Stomach (tissue), 4 donors: ENCODE measurements around the gene SORL1.

Experiments used
- CTCF ChIP-seq, 7 experiments: fragments of 450-650 bp in 4 of 7; fragments of 200-600 bp in 3 of 7; sonication (generic) in 3 of 7; IDR thresholded peaks; one replicate each; pipeline ENCODE4 v1.5.1; 2016 to 2019; ENCODE audit warnings: antibody characterized with exemption in 7 of 7, control low read depth in 2 of 7, mild to moderate bottlenecking in 1 of 7
- EP300 ChIP-seq: sonication (generic); formaldehyde crosslinking; IDR thresholded peaks from one replicate; pipeline ENCODE4 v1.6.1; 2017; ENCODE audit warnings: antibody characterized with exemption

GRCh38 chr11:121611242-121611641 lies 159.1 kb downstream of the SORL1 start:
- TF ChIP-seq CTCF (IDR thresholded peaks at IDR 0.05) (no peak), EP300 (no peak)
